Fibroblast of lung (primary cell): ENCODE data around the gene CAPZA2. TPM values are rescaled to one million over a fixed set of nuclear protein-coding genes. Genes with fewer than 3 reads are reported as not detected.

Experiments
- DNase-seq, 2 donors: peaks; one replicate each; pipeline versions ENCODE4 v3.0.0 to v3.0.0-alpha.2; 2010; ENCODE audit warnings: low read depth in 2 of 2
- H2AFZ ChIP-seq: 2 replicates; pipeline ENCODE4 v1.5.1; 2012; ENCODE audit warnings: low read length, control low read depth, inconsistent platforms
- H3K27ac ChIP-seq: 2 replicates; pipeline ENCODE4 v1.5.1; 2011; ENCODE audit warnings: low read length, control low read depth; ENCODE audit not compliant: insufficient read depth
- H3K27me3 ChIP-seq: 2 replicates; pipeline ENCODE4 v1.5.1; 2011; ENCODE audit warnings: mild to moderate bottlenecking, low read length; ENCODE audit not compliant: control insufficient read depth, insufficient read depth
- H3K36me3 ChIP-seq: 2 replicates; pipeline ENCODE4 v1.5.1; 2011; ENCODE audit warnings: low read length; ENCODE audit not compliant: control insufficient read depth, insufficient read depth
- H3K4me1 ChIP-seq: 2 replicates; pipeline ENCODE4 v1.5.1; 2011; ENCODE audit warnings: low read length; ENCODE audit not compliant: control insufficient read depth, insufficient read depth; ENCODE audit errors: extremely low read depth
- H3K4me2 ChIP-seq: 2 replicates; pipeline ENCODE4 v1.5.1; 2011; ENCODE audit warnings: low read length, control low read depth; ENCODE audit not compliant: insufficient read depth; ENCODE audit errors: extremely low read depth
- H3K4me3 ChIP-seq, 4 experiments: fragments of 200-600 bp in 1 of 4; sonication (generic) in 1 of 4; replicated peaks in 1 of 4; 2 replicates each; pipeline ENCODE4 v1.5.1; 2011 to 2016; ENCODE audit warnings: low read length in 4 of 4, low read depth in 3 of 4, mild to moderate bottlenecking in 3 of 4, control low read depth in 2 of 4, inconsistent platforms in 1 of 4, mixed read lengths in 1 of 4; ENCODE audit not compliant: insufficient read depth in 1 of 4; ENCODE audit errors: control extremely low read depth in 1 of 4
- H3K79me2 ChIP-seq: 2 replicates; pipeline ENCODE4 v1.5.1; 2012; ENCODE audit warnings: mild to moderate bottlenecking, low read length, inconsistent platforms; ENCODE audit not compliant: control insufficient read depth, insufficient read depth
- H3K9ac ChIP-seq: 2 replicates; pipeline ENCODE4 v1.5.1; 2011; ENCODE audit warnings: mild to moderate bottlenecking, low read length, control low read depth; ENCODE audit not compliant: insufficient read depth
- H3K9me3 ChIP-seq: 2 replicates; pipeline ENCODE4 v1.5.1; 2012; ENCODE audit warnings: low read depth, low read length; ENCODE audit not compliant: control insufficient read depth, insufficient read depth
- H4K20me1 ChIP-seq: 2 replicates; pipeline ENCODE4 v1.5.1; 2011; ENCODE audit warnings: low read length; ENCODE audit not compliant: control insufficient read depth, insufficient read depth; ENCODE audit errors: extremely low read depth
- CTCF ChIP-seq, 2 donors: IDR thresholded peaks in 1 of 2; conservative IDR thresholded peaks in 1 of 2; 1 replicate in 1 of 2; 2 replicates in 1 of 2; pipeline ENCODE4 v1.5.1; 2011 to 2012; ENCODE audit warnings: low read length in 2 of 2, control low read depth in 1 of 2, inconsistent platforms in 1 of 2, low read depth in 1 of 2, mild to moderate bottlenecking in 1 of 2
- EZH2 ChIP-seq: IDR thresholded peaks from 2 replicates; pipeline ENCODE4 v1.5.1; 2012; ENCODE audit warnings: low read length, control low read depth, mild to moderate bottlenecking; ENCODE audit errors: missing control alignments
- polyA plus RNA-seq, 2 donors: library from polyadenylated mRNA; depleted of rRNA in 1 of 2; stranded (reverse) in 1 of 2; unstranded in 1 of 2; fragments of >200 nt; gene quantifications; 2 replicates each; pipeline ENCODE4 v1.2.1, GENCODE V29; 2011 to 2012; ENCODE audit warnings: missing spikeins in 1 of 2
- total RNA-seq: library from RNA; depleted of rRNA; stranded (reverse); fragments of >200 nt; gene quantifications from 2 replicates; pipeline ENCODE4 v1.2.1, GENCODE V29; 2014

The CAPZA2 gene
- total and polyA plus RNA-seq, 2 donors (not counting 1 experiment from before 2014, with no cell fraction given), result 123 to 205 TPM

- Histone ChIP-seq H3K4me1 (no peaks in the 10 kb centered on the region), H2AFZ (peak overlapping the region; percentile 60), H3K4me3 (peak overlapping the region; percentile 25 to 88 (median 78)), H3K27ac (peak overlapping the region; percentile 90), H3K79me2 (peaks cover 23% of the 10 kb centered on the region), H4K20me1 (no peaks in the 10 kb centered on the region), H3K36me3 (no peaks in the 10 kb centered on the region), H3K9me3 (no peaks in the 10 kb centered on the region), H3K4me2 (peak overlapping the region; percentile 91), H3K9ac (peak overlapping the region; percentile 62), H3K27me3 (no peaks in the 10 kb centered on the region)
- TF ChIP-seq EZH2 (no peak), CTCF (conservative IDR thresholded peaks at IDR 0.05 in 1 of 2, IDR thresholded peaks at IDR 0.05 in 1 of 2; ENCODE audit: low read depth in 1 of 2, low read length in 2 of 2) (no peak)
- peak; percentile 52 to 59 for DNase-seq
Observed at GRCh38 chr7:116952635-116953371, 90.4 kb downstream of the CAPZA2 start.

DNA sequence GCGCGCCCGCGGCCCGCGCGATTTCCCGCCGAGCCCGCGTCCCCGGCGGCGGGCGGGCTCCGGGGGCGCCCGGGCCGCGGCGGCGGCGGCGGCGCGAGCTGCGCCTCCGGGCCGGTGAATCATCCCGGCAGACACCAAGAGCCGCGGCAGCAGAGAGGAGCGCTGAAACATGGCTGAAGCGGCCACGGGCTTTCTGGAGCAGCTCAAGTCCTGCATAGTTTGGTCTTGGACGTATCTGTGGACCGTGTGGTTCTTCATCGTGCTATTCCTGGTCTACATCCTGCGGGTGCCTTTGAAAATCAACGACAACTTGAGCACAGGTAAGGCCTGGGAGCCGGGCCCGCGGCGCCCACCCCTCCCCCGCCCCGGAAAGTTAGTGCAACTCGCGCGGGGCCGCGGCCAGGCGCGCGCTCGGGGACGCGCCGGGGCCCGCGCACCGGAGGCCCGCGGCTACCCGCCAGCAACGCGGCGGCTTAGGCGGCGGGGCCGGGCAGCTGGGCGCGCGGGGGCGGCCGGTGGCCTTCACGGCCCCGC is 91.1 kb downstream of the CAPZA2 start, which contains the start of gene ST7:
ST7 (plus strand) TSS at position 130 of the 534 bp plus-strand sequence; CDS start at position 170, 40 bp downstream.
- peak; percentile 69 to 70 for DNase-seq
- no peaks in the 10 kb centered on the region for H3K27me3 ChIP-seq

More for the DNA sequence above, 91.1 kb downstream of the CAPZA2 start, which contains the start of gene ST7:
- no peaks in the 10 kb centered on the region for H3K9me3 ChIP-seq
- TF ChIP-seq EZH2 (no peak), CTCF (conservative IDR thresholded peaks at IDR 0.05 in 1 of 2, IDR thresholded peaks at IDR 0.05 in 1 of 2; ENCODE audit: low read depth in 1 of 2, low read length in 2 of 2) (no peak)
- H3K9ac ChIP-seq, result peak within 1 kb of the TSS; percentile 97
- H3K4me3 ChIP-seq, result peak within 1 kb of the TSS; percentile 48 to 95 (median 78)
- no peaks in the 10 kb centered on the region for H4K20me1 ChIP-seq
- no peaks in the 10 kb centered on the region for H3K36me3 ChIP-seq
- H3K4me2 ChIP-seq, result peak within 1 kb of the TSS; percentile 91
- H3K79me2 ChIP-seq, result peaks cover 23% of the 10 kb centered on the region
- peak within 1 kb of the TSS; percentile 90 for H3K27ac ChIP-seq
- no peaks in the 10 kb centered on the region for H3K4me1 ChIP-seq
- peak within 1 kb of the TSS; percentile 94 for H2AFZ ChIP-seq
